Measurements from ENCODE around the gene FNIP2. TPM values are rescaled to one million over a fixed set of nuclear protein-coding genes. Genes with fewer than 3 reads are reported as not detected.

The FNIP2 gene
- total and polyA plus RNA-seq, 10 of the 15 experiments (the other 5 are each of a cell fraction or from before 2014, with no cell fraction given), result 0.03 to 0.38 (median 0.15) TPM

DNA sequence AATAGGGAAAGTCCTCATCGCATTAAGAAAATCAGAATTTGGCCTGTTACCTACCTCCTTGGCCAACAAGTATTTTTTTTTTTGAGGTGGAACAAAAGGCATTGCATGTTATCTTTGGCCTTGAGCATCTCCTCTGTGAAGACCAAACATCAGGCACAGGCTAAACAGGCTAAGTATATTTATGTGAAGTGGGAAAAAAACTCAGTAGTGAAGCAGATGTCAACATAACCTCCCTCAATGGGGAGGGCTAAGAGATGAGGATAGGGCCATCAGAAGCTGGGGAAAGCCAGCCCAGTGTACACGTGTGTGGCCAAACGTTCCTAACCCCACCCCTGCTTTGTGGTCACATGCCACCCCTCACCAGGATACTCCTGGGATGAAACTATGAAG is 102.5 kb downstream of the FNIP2 start (continued):
- TF ChIP-seq ZNF217 (IDR thresholded peaks at IDR 0.05) (no peak), EGR1 (IDR thresholded peaks at IDR 0.05; ENCODE audit: borderline replicate concordance in 1 of 2, low read depth in 2 of 2, low read length in 2 of 2) (no peak), BMI1 (IDR thresholded peaks at IDR 0.05; ENCODE audit: borderline replicate concordance) (no peak)

- intact Hi-C loops (cut with micrococcal nuclease; ENCODE audit: unreplicated experiment), result no loop called here
These were observed 105.1 kb downstream of the FNIP2 start for GRCh38 chr4:158873795-158874401.

More at GRCh38 chr4:158873795-158874401, 105.1 kb downstream of the FNIP2 start:
- ATAC-seq, result no peak
- SMC1A ChIA-PET (ENCODE audit: uncharacterized antibody, unreplicated experiment), result no interaction called here
- Histone ChIP-seq H3K9ac (ENCODE audit: control insufficient read depth, insufficient read depth, low read length) (no peak overlapping the region), H3K79me2 (ENCODE audit: control insufficient read depth, insufficient read depth, low read length) (no peaks in the 10 kb centered on the region), H3K4me3 (no peak overlapping the region), H3K4me1 (ENCODE audit: control insufficient read depth, insufficient read depth, low read length) (no peaks in the 10 kb centered on the region), H3K27ac (ENCODE audit: control insufficient read depth, insufficient read depth) (no peak overlapping the region), H4K20me1 (ENCODE audit: control insufficient read depth, insufficient read depth) (no peaks in the 10 kb centered on the region), H3K36me3 (ENCODE audit: control insufficient read depth in 2 of 2, insufficient read depth in 2 of 2, low read length in 1 of 2) (no peaks in the 10 kb centered on the region), H2AFZ (ENCODE audit: control insufficient read depth, low read depth, low read length) (no peak overlapping the region), H3K27me3 (replicated peaks in 1 of 2; ENCODE audit: control insufficient read depth in 2 of 2, insufficient read depth in 2 of 2, low read length in 1 of 2) (no peaks in the 10 kb centered on the region), H3K9me3 (replicated peaks; ENCODE audit: control insufficient read depth, insufficient read depth, low read length) (no peaks in the 10 kb centered on the region; the same call in 2 of the 3 replicates), H3K4me2 (ENCODE audit: control insufficient read depth, insufficient read depth) (no peak overlapping the region)
- CTCF ChIA-PET, result interaction anchor here (1.3 kb wide), 1 partner anchor 10 kb away, joined by 4 read pairs; no protein-coding TSS in a partner anchor
- RAD21 ChIA-PET (ENCODE audit: unreplicated experiment), result interaction anchor here (0.6 kb wide), 1 partner anchor 299 kb away, joined by 4 read pairs; no protein-coding TSS in a partner anchor
- FAIRE-seq, result no peak
- 66% methylated on average over 4 of the region's 4 CpGs for WGBS (ENCODE audit: insufficient coverage, insufficient replicate concordance, low lambda C conversion rate, missing lambda C conversion rate)
- DNase-seq (ENCODE audit: low read depth, low spot score), result no peak
- POLR2A ChIA-PET, result no interaction called here
- BruUV-seq (replicated peaks), result no TSS peak
- TF ChIP-seq MLLT1 (IDR thresholded peaks at IDR 0.05), result no peak
- TF ChIP-seq NFXL1 (IDR thresholded peaks at IDR 0.05; ENCODE audit: borderline replicate concordance), result no peak
- TF ChIP-seq SUZ12 (IDR thresholded peaks at IDR 0.05; ENCODE audit: unreplicated experiment), result no peak
- no peak for TF ChIP-seq IRF4 (IDR thresholded peaks at IDR 0.05; ENCODE audit: low read depth, low read length)
- no peak for TF ChIP-seq ZNF217 (IDR thresholded peaks at IDR 0.05)
- no peak for TF ChIP-seq DPF2 (IDR thresholded peaks at IDR 0.05)
- no peak for TF ChIP-seq MYB (IDR thresholded peaks at IDR 0.05; ENCODE audit: borderline replicate concordance, low read depth, low read length)
- no peak for TF ChIP-seq EGR1 (IDR thresholded peaks at IDR 0.05; ENCODE audit: borderline replicate concordance in 1 of 2, low read depth in 2 of 2, low read length in 2 of 2)
- TF ChIP-seq SPI1 (IDR thresholded peaks at IDR 0.05; ENCODE audit: borderline replicate concordance, insufficient read depth, low read depth, low read length), result no peak
- no peak for TF ChIP-seq BRCA1 (IDR thresholded peaks at IDR 0.05; ENCODE audit: low read depth, low read length)
- no peak for TF ChIP-seq TBL1XR1 (IDR thresholded peaks at IDR 0.05; ENCODE audit: low read depth, low read length)
- no peak for TF ChIP-seq SMAD5 (IDR thresholded peaks at IDR 0.05; ENCODE audit: low read depth)
- TF ChIP-seq FOXK2 (IDR thresholded peaks at IDR 0.05), result no peak
- no peak for TF ChIP-seq CHD4 (IDR thresholded peaks at IDR 0.05)
- no peak for TF ChIP-seq SMC3 (IDR thresholded peaks at IDR 0.05; ENCODE audit: borderline replicate concordance, low read length)
- no peak for TF ChIP-seq BACH1 (IDR thresholded peaks at IDR 0.05; ENCODE audit: borderline replicate concordance)
- TF ChIP-seq, protein P1, sequence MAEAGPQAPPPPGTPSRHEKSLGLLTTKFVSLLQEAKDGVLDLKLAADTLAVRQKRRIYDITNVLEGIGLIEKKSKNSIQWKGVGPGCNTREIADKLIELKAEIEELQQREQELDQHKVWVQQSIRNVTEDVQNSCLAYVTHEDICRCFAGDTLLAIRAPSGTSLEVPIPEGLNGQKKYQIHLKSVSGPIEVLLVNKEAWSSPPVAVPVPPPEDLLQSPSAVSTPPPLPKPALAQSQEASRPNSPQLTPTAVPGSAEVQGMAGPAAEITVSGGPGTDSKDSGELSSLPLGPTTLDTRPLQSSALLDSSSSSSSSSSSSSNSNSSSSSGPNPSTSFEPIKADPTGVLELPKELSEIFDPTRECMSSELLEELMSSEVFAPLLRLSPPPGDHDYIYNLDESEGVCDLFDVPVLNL (IDR thresholded peaks at IDR 0.05; ENCODE audit: low read depth, low read length), result no peak
- TF ChIP-seq, protein P2, sequence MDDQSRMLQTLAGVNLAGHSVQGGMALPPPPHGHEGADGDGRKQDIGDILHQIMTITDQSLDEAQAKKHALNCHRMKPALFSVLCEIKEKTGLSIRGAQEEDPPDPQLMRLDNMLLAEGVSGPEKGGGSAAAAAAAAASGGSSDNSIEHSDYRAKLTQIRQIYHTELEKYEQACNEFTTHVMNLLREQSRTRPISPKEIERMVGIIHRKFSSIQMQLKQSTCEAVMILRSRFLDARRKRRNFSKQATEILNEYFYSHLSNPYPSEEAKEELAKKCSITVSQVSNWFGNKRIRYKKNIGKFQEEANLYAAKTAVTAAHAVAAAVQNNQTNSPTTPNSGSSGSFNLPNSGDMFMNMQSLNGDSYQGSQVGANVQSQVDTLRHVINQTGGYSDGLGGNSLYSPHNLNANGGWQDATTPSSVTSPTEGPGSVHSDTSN (IDR thresholded peaks at IDR 0.05; ENCODE audit: insufficient replicate concordance, low read depth, low read length), result no peak
- in situ Hi-C loops (cut with MboI), result no loop called here

All from GM12878 (cell line).